Retinal pigment epithelial cell (primary cell): ENCODE results near the gene ZNF230.

Source experiments
- DNase-seq: peaks from one replicate; pipeline ENCODE4 v3.0.0-alpha.2; 2010; ENCODE audit warnings: low read depth
- H3K4me3 ChIP-seq: 2 replicates; pipeline ENCODE4 v1.5.1; 2011; ENCODE audit warnings: mild to moderate bottlenecking, low read length, control low read depth, moderate library complexity
- TF ChIP-seq, protein P1 (sequence below): conservative IDR thresholded peaks from 2 replicates; pipeline ENCODE4 v1.5.1; 2011; ENCODE audit warnings: low read depth, low read length, control low read depth, inconsistent platforms

Gene ZNF230

DNA sequence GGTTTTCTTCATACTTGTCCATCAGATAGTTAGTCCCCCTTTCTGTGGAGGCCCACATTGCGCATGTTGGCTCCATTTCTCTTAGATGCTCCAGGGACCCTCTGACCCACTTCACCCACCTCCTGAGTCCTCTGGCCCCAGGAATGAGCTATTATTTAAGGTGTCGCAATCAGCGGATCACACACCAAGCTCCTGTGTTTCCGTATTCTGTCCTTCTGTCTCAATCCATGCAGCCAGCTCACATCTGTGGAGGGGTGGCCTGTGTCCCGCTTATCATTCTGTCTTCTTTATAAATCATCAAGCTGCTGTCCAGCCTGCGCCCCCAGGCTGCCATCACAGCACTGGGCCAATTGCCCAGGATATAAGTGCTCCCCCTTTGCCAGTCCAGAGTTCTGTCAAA lies 4.7 kb downstream of the ZNF230 start:
- no peak for DNase-seq
- no peak overlapping the region for H3K4me3 ChIP-seq
- TF ChIP-seq, protein P1, sequence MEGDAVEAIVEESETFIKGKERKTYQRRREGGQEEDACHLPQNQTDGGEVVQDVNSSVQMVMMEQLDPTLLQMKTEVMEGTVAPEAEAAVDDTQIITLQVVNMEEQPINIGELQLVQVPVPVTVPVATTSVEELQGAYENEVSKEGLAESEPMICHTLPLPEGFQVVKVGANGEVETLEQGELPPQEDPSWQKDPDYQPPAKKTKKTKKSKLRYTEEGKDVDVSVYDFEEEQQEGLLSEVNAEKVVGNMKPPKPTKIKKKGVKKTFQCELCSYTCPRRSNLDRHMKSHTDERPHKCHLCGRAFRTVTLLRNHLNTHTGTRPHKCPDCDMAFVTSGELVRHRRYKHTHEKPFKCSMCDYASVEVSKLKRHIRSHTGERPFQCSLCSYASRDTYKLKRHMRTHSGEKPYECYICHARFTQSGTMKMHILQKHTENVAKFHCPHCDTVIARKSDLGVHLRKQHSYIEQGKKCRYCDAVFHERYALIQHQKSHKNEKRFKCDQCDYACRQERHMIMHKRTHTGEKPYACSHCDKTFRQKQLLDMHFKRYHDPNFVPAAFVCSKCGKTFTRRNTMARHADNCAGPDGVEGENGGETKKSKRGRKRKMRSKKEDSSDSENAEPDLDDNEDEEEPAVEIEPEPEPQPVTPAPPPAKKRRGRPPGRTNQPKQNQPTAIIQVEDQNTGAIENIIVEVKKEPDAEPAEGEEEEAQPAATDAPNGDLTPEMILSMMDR: no peak

DNA sequence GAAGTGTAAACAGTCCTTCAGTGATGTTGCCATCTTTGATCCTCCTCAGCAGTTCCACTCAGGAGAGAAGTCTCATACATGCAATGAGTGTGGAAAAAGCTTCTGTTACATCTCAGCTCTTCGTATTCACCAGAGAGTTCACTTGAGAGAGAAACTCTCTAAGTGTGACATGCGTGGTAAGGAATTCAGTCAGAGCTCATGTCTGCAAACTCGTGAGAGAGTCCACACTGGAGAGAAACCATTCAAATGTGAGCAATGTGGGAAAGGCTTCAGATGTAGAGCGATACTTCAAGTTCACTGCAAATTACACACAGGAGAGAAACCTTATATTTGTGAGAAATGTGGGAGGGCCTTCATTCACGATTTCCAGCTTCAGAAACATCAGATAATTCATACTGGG lies 7.7 kb downstream of the ZNF230 start:
- TF ChIP-seq, protein P1: no peak
- H3K4me3 ChIP-seq: no peak overlapping the region
- DNase-seq: no peak

DNA sequence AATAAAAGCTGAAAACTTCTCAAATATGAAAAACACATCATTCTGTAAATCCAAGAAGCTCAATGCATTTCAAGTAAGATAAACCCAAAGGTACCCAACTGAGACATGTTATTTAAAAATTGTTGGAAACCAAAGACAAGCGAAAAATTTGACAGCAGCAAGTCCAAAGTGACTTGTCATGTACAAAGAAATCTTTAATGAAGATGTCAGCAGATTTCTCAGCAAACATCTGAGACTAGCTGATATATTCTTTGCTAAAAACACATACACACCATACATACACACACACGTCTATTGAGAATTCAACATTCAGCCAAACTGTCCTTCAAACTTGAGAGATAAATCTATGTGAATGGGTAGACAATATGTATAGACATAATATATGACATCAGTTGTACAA lies 16.7 kb downstream of the ZNF230 start:
- TF ChIP-seq, protein P1: no peak
- DNase-seq: no peak
- H3K4me3 ChIP-seq: no peak overlapping the region

DNA sequence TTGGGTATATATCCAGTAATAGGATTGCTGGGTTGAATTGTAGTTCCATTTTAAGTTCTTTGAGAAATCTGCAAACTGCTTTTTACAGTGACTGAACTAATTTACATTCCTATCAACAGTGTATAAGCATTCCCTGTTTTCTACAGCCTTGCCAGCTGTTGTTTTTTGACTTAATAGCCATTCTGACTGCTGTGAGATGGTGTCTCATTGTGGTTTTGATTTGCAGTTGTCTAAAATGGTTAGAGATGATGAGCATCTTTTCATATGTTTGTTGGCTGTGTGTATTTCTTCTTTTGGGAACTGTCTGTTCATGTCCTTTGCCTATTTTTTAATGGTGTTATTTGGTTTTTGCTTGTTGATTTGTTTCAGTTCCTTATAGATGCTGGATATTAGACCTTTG lies 18.5 kb downstream of the ZNF230 start:
- DNase-seq: no peak
- H3K4me3 ChIP-seq: no peak overlapping the region
- TF ChIP-seq, protein P1: no peak

DNA sequence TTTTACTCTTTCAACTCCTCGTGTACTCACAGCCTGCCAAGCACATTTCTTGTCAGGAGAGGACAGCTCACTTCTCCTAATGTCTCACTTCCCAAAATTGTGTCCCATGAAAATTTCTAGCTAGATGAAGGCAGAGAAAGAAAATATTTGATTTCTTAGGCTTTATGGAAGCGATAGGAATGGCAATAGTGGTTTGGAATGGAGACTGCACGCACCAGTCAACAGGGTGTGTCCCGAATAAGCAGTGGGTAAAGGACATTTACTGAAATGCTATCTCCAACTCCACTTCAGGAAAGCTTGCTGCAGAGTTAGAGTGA lies 22.1 kb downstream of the ZNF230 start:
- peak overlapping the region; percentile 92 for H3K4me3 ChIP-seq
- no peak for DNase-seq
- TF ChIP-seq, protein P1: no peak

DNA sequence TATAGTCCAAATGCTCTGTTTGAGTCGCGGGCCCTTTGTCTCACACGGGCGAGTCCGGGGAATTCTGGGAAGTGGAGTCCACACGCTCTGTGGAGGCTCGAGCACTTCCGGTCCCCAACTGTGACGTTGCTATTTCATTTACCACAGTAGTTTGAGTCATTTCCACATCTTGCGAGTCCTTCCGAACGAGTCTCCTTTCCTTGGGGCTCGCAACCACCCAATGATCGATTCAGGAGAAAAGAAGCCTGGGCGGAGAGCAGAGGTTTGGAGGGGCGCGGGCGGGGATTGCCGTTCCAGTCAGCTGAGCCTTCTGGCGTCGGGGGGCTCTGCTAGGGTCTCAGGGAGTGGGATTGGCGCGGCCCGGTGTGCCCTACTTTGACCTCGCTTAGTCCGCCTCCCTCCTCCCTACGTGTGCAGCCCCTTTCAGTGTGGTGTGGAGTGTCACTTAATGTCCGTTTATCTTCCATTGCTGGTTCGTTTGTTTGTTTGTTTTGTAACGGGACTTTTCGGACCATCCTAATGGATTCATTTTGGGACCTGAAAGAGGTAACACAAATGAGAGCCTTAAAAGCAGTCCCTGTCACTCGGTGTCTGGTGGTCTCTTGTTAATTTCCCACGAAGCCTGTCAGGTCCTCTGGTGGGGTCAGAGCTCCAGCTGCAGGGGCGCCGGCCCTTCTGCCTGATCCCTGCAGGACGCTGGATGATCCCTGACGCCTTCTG lies 22.6 kb downstream of the ZNF230 start, which contains the start of gene ZNF222:
TSS of gene ZNF222 (plus strand) at position 163 of the 720 bp plus-strand sequence. CDS start at position 221, 58 bp downstream.
- TF ChIP-seq, protein P1: no peak
- peak within 1 kb of the TSS; percentile 92 for H3K4me3 ChIP-seq
- peak; percentile 50 for DNase-seq

DNA sequence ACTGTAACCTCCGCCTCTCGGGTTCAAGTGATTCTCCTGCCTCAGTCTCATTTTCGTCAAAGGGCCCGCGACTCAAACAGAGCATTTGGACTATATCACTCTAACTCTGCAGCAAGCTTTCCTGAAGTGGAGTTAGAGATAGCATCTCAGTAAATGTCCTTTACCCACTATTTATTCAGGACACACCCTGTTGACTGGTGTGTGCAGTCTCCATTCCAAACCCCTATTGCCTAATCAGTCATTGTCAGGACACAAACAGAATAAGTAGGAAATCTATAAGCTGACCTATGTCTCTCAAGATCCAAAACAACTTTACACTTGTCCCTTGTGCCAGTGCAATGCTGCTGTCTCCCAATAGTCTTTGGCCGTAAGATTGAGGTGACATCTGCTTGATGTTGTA lies 23.9 kb downstream of the ZNF230 start:
- no peak overlapping the region for H3K4me3 ChIP-seq
- no peak for DNase-seq
- TF ChIP-seq, protein P1: no peak
